NCI-H128 (cell line): ENCODE data around the gene CLPSL1.
"Not testable (repeated sequence)": the region's sequence is repeated elsewhere in the genome, so short reads cannot be mapped to it uniquely, and the experiment has no call there.

Experiments
- DNase-seq: peaks from one replicate; lab custom pipeline; 2025; ENCODE audit not compliant: unreplicated experiment; lab: John Stamatoyannopoulos, UW

The CLPSL1 gene

GRCh38 chr6:35780719-35781118, at the start of gene CLPSL1:
CLPSL1 (plus strand) TSS chr6:35781019; CDS start chr6:35781111, 92 bp downstream.
- DNase-seq: no peak

GRCh38 chr6:35731414-35731735, 49.4 kb upstream of the CLPSL1 start:
- DNase-seq: peak; percentile 75

- peak; percentile 46 for DNase-seq
These were observed 48.9 kb upstream of the CLPSL1 start for GRCh38 chr6:35731736-35732532.

- DNase-seq: no peak
These were observed 47.2 kb upstream of the CLPSL1 start for GRCh38 chr6:35733633-35734032.

GRCh38 chr6:35734319-35734718, 46.5 kb upstream of the CLPSL1 start:
- not testable (repeated sequence) for DNase-seq

GRCh38 chr6:35735452-35735851, 45.4 kb upstream of the CLPSL1 start:
- no peak for DNase-seq

- peak; percentile 37 for DNase-seq
These were observed 44.4 kb upstream of the CLPSL1 start for GRCh38 chr6:35736253-35736894.

GRCh38 chr6:35736982-35737412, 43.8 kb upstream of the CLPSL1 start, which contains the start of gene ARMC12:
ARMC12 (plus strand) TSS chr6:35737032; CDS start chr6:35737109, 77 bp downstream.
- DNase-seq: no peak

- peak; percentile 28 for DNase-seq
These were observed 43.2 kb upstream of the CLPSL1 start for GRCh38 chr6:35737413-35738211.

- no peak for DNase-seq
These were observed 40.9 kb upstream of the CLPSL1 start for GRCh38 chr6:35739645-35740524.

- no peak for DNase-seq
These were observed 38.0 kb upstream of the CLPSL1 start for GRCh38 chr6:35742842-35743241.

GRCh38 chr6:35745509-35745908, 35.3 kb upstream of the CLPSL1 start:
- no peak for DNase-seq

- DNase-seq: no peak
These were observed 34.3 kb upstream of the CLPSL1 start for GRCh38 chr6:35746516-35746915.

GRCh38 chr6:35747877-35748276, 32.9 kb upstream of the CLPSL1 start:
- DNase-seq: no peak

GRCh38 chr6:35750557-35750956, 30.3 kb upstream of the CLPSL1 start:
- no peak for DNase-seq

- no peak for DNase-seq
These were observed 29.2 kb upstream of the CLPSL1 start for GRCh38 chr6:35751594-35751993.

GRCh38 chr6:35752330-35752729, 28.5 kb upstream of the CLPSL1 start:
- no peak for DNase-seq

- peak; percentile 32 for DNase-seq
These were observed 26.2 kb upstream of the CLPSL1 start for GRCh38 chr6:35754452-35755277.

- DNase-seq: no peak
These were observed 25.4 kb upstream of the CLPSL1 start for GRCh38 chr6:35755278-35755924.
